BE2C (cell line): Measurements from ENCODE around the gene ODAD3.
"Not testable (repeated sequence)": the region's sequence is repeated elsewhere in the genome, so short reads cannot be mapped to it uniquely, and the experiment has no call there.

Experiments
- DNase-seq: peaks from one replicate; pipeline ENCODE4 v3.0.0-alpha.2; 2020
- H3K27me3 ChIP-seq: fragments of 250-450 bp; sonication (Bioruptor Pico); 2 replicates; pipeline ENCODE4 v1.5.1; 2020; ENCODE audit warnings: mild to moderate bottlenecking
- H3K36me3 ChIP-seq: fragments of 250-450 bp; sonication (Bioruptor Pico); 2 replicates; pipeline ENCODE4 v1.5.1; 2020; ENCODE audit warnings: mild to moderate bottlenecking
- H3K4me1 ChIP-seq: fragments of 250-450 bp; sonication (Bioruptor Pico); 2 replicates; pipeline ENCODE4 v1.5.1; 2020
- H3K4me3 ChIP-seq: 2 replicates; pipeline ENCODE4 v1.5.1; 2011; ENCODE audit warnings: low read depth, low read length
- H3K9me3 ChIP-seq: fragments of 250-450 bp; sonication (Bioruptor Pico); 2 replicates; pipeline ENCODE4 v1.5.1; 2020
- CTCF ChIP-seq: IDR thresholded peaks from 2 replicates; pipeline ENCODE4 v1.5.1; 2012; ENCODE audit warnings: mild to moderate bottlenecking, low read depth, low read length

ODAD3 gene

DNA sequence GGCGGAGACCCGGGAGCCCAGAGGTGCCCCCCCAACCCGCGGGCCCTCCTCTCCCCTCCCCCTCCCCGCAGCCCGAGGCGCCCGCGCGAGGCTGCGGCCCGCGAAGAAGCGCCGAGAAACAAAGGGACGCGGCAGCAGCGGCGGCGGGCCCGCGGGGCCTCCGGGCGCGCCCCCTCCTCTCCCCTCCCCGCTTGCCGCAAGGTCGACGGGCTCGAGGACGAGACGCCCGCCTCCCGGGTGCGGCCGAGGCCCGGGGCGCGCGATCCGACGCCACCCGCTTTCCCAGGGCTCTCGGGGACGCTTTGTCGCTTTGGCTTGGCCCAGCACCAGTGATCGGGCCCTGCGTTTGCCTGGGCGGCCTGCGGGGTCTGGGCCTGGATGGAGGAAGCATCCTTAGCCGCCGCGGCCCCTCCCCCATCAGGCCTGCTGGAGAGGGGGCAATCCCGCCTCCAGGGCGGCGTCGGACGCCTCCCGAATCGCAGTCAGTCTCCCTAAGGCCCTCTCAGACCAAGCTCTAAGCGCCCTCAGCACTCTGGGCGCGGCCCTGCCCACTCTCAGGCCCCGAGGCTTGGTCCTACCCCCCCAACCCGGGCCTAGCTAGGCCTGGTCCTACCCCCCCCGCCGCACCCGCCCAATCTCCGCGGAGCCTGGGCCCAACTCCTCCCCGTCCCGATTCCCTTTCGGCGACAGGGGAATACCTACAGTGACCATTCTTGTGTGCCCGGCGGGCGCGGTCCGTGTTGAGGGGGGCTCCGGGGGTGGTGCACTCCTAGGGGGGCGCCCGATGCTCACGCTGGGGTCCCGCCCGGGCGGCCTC, 45.2 kb upstream of the ODAD3 start:
- DNase-seq, result peak; percentile 67
- Histone ChIP-seq H3K27me3 (peaks cover 9% of the 10 kb centered on the region), H3K36me3 (peaks cover 13% of the 10 kb centered on the region; the same call in 1 of the 2 replicates), H3K4me3 (peak overlapping the region; percentile 75), H3K9me3 (no peaks in the 10 kb centered on the region), H3K4me1 (peaks cover 3% of the 10 kb centered on the region)
- TF ChIP-seq CTCF, result no peak

DNA sequence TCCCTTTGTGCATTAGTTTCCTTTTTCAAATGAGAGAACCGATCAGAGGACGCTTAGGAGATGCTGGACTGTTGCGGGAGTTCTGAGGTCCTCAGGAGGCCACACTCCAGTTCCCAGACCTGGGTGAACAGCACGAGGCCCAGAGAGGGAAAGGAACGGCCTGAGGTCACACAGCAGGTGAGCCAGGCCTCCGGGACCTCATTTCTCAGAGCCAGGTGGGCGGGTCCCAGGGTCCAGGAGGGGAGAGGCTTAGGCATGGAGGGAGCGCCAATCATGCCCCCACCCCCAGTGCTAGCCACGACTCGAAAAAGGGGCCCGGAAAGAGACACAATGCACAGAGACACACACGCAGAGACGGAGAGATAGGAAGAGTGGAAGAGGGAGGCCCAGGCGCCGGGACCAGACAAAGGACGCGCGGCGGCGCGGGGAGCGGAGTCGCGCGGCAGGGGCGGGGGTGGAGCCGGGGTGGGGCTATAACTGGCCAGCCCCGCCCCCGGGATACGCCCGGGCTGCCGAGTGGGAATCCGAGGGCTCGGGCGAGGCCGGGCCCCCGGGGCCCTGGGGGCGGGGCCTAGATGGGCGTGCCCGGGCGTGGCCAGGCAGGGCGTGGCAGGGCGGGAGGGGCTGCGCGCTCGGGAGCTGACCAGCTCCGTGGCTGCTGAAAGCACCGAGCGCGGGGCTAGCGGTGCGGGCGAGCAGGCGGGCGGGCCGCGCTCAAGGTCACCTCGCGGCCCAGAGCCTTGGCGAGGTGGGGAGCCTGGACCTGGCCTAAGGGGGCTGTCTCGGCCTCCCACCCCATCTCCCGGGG, 44.4 kb upstream of the ODAD3 start:
- peaks cover 9% of the 10 kb centered on the region for H3K27me3 ChIP-seq
- peaks cover 3% of the 10 kb centered on the region for H3K4me1 ChIP-seq
- peak; percentile 95 for DNase-seq
- H3K9me3 ChIP-seq, result no peaks in the 10 kb centered on the region
- peak overlapping the region; percentile 75 for H3K4me3 ChIP-seq
- H3K36me3 ChIP-seq, result peaks cover 13% of the 10 kb centered on the region; the same call in 1 of the 2 replicates
- no peak for TF ChIP-seq CTCF

DNA sequence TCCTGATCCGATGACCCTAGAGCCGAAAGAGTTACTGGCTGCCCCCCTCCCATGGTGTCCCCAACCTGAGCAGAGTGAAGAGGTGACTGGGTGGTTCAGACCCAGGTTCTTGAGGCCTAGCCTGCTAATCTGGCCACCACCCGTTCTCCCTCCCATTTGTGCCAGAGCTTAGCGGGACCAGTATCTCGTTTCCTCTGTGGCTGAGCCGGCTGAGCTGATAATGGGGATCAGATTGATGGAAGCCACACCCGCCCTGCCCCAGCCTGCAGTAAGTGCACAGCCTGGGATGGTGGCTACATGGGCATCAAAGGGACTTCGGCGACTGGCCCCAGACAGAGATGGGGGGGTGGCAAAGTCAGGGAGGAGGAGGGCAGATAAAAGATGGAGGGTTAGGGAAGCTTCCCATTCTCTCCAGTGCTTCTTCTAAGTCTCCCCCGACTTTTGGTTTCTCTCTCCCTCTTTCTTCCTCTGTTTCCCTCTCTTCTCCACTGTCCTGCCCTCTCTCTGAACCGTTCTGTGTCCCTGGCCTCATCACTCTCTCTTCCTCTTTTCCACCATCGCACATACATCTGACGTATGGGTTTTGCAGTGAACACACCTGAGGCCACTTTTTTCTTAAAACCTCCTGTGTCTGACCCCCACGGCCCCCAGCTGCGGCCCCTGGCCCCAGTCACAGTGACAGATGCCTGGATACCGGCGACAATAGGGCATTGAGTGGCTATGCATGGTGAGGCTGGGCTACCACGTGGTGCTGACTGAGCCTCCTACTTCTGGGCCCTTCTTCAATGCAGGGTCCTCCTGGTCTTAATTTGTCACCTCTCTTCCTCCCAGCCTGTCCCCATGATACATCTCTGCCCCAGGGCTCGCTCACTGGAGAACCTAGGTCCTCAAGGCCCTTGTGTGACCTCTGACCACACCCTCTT, 43.5 kb upstream of the ODAD3 start:
- no peaks in the 10 kb centered on the region for H3K9me3 ChIP-seq
- no peak for DNase-seq
- peaks cover 9% of the 10 kb centered on the region for H3K27me3 ChIP-seq
- TF ChIP-seq CTCF, result no peak
- H3K36me3 ChIP-seq, result peaks cover 13% of the 10 kb centered on the region; the same call in 1 of the 2 replicates
- H3K4me3 ChIP-seq, result peak overlapping the region; percentile 70
- H3K4me1 ChIP-seq, result peaks cover 3% of the 10 kb centered on the region

- TF ChIP-seq CTCF, result no peak
- H3K4me3 ChIP-seq, result no peak overlapping the region
- peaks cover 13% of the 10 kb centered on the region; the same call in 1 of the 2 replicates for H3K36me3 ChIP-seq
- no peak for DNase-seq
- H3K9me3 ChIP-seq, result no peaks in the 10 kb centered on the region
- peaks cover 9% of the 10 kb centered on the region for H3K27me3 ChIP-seq
- H3K4me1 ChIP-seq, result peaks cover 3% of the 10 kb centered on the region
These were observed 40.9 kb upstream of the ODAD3 start for GRCh38 chr19:11475861-11476260.

DNA sequence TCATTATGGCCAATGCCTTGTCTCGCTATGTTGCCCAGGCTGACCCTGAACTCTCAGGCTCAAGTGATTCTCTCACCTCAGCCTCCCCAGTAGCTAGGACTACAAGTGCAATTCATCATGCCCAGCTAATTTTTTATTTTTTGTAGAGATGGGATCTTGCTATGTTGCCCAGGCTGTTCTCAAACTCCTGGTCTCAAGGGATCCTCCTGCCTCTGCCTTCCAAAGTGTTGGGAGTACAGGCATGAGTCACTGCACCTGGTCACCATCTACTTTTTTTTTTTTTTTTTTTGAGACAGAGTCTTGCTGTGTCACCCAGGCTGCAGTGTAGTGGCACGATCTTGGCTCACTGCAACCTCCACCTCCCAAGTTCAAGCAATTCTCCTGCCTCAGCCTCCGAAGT, 40.4 kb upstream of the ODAD3 start:
- DNase-seq, H3K4me1 ChIP-seq, H3K9me3 ChIP-seq, H3K4me3 ChIP-seq, H3K27me3 ChIP-seq: not testable (repeated sequence)
- H3K36me3 ChIP-seq, result peaks cover 13% of the 10 kb centered on the region; the same call in 1 of the 2 replicates

DNA sequence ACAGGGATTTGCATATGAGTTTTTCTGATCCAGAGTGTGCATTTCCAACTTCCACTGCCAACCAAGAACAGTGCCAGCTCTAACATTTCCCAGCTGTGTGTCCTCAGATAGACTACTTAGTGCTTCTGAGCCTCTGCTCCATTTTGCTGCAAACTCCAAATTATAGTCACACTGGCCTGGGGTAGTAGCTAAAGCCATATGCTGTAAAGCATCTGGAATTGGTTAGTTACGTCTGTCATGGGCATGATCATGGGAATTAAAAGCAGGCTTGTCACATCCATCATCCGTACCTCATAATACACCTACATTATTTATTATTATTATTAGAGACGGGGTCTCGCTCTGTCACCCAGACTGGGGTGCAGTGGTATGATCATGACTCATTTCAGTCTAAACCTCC, 38.8 kb upstream of the ODAD3 start:
- Histone ChIP-seq H3K9me3 (no peaks in the 10 kb centered on the region), H3K4me1 (no peaks in the 10 kb centered on the region), H3K4me3 (no peak overlapping the region), H3K36me3 (peaks cover 8% of the 10 kb centered on the region; the same call in 1 of the 2 replicates), H3K27me3 (no peaks in the 10 kb centered on the region)
- no peak for TF ChIP-seq CTCF
- DNase-seq, result no peak

- not testable (repeated sequence) for H3K27me3 ChIP-seq, H3K9me3 ChIP-seq, H3K4me1 ChIP-seq, DNase-seq, H3K4me3 ChIP-seq
- H3K36me3 ChIP-seq, result peaks cover 11% of the 10 kb centered on the region
These were observed 33.4 kb upstream of the ODAD3 start for GRCh38 chr19:11468266-11468845.
